GM19193 (cell line): ENCODE measurements around the gene UBE2R2.

Source experiments
- POLR2A ChIP-seq: IDR thresholded peaks from 4 replicates; pipeline ENCODE4 v1.6.1; 2011; ENCODE audit not compliant: insufficient read depth, insufficient read length; ENCODE audit errors: extremely low read depth

The UBE2R2 gene

DNA sequence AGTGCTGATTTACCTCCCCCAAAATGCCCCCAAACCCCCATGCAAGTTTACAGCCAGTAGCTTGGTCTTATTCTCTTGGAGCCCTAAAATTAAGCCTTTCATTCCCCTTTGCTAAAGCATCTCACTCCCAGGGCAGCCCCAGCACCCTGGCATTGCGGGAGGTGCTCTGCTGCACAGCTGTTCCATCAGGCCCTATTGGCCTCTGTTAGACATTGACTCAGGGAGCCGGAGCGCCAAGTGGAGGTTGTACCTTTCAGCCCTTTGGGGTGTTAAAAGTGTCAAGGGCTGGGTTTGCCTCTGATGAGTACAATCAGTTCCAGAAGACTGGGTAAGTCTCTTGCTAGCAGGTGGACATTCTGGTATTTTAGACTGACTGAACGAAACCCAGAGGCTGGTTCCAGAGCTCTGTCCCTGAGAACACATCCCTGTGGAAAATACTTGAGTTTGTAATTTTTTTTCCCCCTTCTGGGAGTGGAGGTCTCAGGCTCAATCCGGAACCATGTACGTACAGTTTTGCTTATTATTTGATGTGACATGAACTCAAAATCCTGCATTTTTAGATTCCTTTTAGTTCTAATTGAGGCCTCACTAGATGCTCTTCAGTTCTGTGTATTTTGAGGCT is 102.4 kb downstream of the UBE2R2 start:
- no peak for TF ChIP-seq POLR2A

- TF ChIP-seq POLR2A = peak; percentile 48
These were observed 105.3 kb downstream of the UBE2R2 start for GRCh38 chr9:33921967-33922895.

- no peak for TF ChIP-seq POLR2A
These were observed 106.1 kb downstream of the UBE2R2 start for GRCh38 chr9:33923079-33923478.

DNA sequence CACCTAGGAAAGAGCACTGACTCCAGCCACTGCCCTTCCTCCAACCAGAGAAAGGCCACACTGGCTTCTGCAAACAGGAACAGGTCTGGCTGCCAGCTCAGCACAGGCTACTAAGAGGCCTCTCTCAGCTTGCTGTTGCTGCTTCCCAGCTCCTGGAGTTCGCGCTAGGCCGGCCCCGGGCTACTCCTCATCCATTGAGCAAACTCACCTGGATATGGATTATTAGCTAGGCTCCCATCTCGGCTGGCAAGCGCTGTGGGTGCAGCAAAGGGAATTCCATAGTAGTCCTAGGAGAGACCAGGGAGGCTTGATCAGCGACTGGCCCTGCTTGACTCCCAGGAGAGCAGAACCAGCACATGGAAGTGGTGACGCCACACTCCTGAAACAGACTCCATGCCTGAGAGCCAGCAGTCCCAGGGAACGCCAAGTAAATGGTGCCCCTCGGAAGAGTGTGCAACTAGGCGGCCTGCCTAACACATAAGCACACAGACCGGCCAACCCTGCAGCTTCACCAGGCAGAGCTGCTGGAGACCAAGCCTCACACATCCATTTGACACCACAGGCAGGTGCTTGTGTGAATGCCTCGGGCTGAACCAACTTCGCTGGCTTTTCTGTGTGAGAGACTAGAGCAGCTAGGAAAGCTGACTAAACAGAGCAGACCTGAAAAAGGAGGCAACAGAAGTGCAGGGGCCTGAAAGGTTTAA is 107.2 kb downstream of the UBE2R2 start:
- no peak for TF ChIP-seq POLR2A

- no peak for TF ChIP-seq POLR2A
These were observed 108.2 kb downstream of the UBE2R2 start for GRCh38 chr9:33924978-33925797.

DNA sequence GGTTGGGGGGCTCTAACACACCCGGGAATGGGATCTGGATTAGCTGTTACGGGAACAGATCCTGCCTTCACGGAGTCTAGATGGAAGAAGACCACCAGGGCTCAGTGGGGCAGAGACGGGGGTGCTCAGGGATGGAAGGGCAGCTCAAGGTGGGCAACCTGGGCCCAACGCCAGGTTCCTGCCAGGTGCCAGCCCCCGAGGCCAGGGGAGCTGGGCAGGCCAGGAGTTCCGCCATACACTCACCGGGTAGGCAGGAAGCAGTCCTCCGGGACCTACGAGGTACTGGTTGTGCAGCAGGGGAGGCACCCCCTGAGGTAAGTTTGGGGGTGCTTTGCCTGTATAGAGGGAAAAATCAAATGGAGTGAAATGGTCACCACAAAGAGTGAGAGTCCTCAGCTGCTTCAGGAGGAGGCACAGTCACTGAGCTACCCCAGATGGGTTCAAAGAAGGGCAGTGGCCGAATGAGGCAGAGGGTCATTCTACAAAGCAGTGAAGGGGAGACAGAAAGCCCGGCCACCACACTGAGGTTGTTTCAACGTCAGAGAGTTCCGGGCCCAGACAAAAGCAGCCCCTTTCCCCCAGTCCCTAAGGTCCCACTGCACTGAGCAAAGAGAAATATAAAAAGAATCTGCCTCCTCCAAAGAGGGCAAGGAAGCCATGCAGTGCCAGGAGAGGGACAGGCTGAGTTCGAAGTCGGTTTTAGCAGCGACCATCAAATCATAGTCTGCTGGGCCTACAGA is 110.0 kb downstream of the UBE2R2 start:
- TF ChIP-seq POLR2A = no peak

DNA sequence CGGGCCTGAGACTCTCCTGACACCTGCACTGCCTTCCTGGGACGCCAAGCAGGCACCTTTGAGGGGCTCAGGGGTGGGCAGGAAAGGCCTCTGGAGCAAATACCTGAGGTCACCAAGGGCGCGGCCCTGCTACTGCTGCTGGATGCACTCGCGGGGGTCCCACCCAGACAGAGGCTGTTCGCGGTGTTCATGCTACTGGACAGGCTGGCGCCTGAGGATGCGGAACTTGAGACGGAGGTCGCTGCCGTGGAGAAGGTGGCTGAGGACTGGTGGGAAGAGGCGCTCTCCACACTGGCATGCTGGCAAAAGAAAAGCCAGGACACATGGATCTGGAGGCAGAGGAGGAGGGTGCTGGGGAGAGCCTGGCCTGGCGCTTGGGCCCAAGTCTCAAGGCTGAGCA is 110.7 kb downstream of the UBE2R2 start:
- no peak for TF ChIP-seq POLR2A

DNA sequence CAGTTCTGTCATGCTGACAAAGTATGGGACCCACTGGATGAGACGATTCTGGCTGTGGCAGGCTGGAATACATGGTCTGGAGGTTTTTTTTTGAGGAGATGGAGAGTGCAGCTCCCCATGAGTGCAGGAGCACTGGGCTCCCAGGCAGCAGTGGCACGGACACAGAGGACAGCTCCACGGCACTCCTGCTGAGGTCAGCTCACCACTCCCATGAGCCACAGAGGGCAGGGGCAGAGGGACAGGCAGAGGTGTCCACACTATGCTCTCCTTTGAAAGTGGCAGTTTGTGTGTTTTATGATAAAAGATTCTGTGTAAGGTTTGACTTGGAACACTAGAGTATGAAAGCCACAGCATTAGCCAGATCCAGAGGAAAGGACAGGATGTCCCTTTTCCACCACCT is 114.4 kb downstream of the UBE2R2 start:
- TF ChIP-seq POLR2A = no peak

- TF ChIP-seq POLR2A = no peak
These were observed 115.3 kb downstream of the UBE2R2 start for GRCh38 chr9:33932078-33932807.

DNA sequence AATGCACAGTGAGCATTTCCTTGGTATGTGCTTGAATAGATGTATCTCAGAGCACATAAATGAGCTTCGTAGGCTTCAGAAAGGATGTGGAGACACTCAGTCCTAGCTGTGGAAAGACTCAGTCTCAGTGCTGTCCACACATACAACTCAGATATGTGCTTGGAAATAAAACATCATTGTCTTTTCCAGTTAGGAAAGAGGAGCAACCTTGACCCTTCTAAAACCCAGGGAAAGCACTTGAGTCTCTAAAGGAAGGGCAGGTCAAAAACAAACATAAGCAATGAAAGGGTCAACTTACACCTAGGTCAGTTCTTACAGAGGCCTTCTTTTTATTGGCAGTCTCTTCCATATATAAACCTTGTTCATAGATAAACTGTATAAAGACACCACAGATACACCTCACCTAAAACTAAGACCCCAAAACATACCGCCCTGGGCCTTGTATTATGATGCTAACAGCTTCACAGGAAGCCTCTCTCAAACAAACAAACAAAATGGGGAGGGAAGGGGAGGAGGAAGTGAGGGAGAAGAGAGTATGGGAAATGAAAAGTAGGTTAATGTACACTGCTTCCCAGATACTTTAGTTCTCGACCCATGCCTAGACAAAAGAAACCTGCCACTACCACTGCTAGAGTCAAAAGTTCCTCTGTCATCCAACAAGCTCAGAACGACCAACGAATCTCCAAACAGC is 117.4 kb downstream of the UBE2R2 start:
- TF ChIP-seq POLR2A = no peak

GRCh38 chr9:33939924-33940874 is 123.2 kb downstream of the UBE2R2 start:
- no peak for TF ChIP-seq POLR2A
